H1 (cell line): ENCODE data around the gene TTC3. TPM values are rescaled to one million over a fixed set of nuclear protein-coding genes. Genes with fewer than 3 reads are reported as not detected.
A peak's percentile ranks its signal among the peaks of the same experiment; 100 is the strongest.

Source experiments
- CTCF ChIA-PET: fragments of 300-600 bp; sonication (Branson Sonifier 250); formaldehyde crosslinking; loops from one replicate; lab custom pipeline; 2021; ENCODE audit not compliant: partially characterized antibody; lab: Charles Lee
- POLR2A ChIA-PET: fragments of 300-600 bp; sonication (Branson Sonifier 250); formaldehyde crosslinking; loops from one replicate; lab custom pipeline; 2021; ENCODE audit warnings: inconsistent platforms; ENCODE audit not compliant: partially characterized antibody; lab: Charles Lee
- DNase-seq, 2 experiments: peaks; one replicate each; pipeline versions ENCODE4 v3.0.0 to v3.0.0-alpha.2; 2010 to 2022; ENCODE audit warnings: low spot score in 2 of 2, low read depth in 1 of 2, mixed read lengths in 1 of 2
- FAIRE-seq: peaks from 2 replicates; lab custom pipeline; 2011; peaks lifted over from hg19 to GRCh38; lab: Jason Lieb, UNC
- H2AFZ ChIP-seq: 2 replicates; pipeline ENCODE4 v1.8.1; 2012; ENCODE audit warnings: low read length, inconsistent platforms
- H2AK5ac ChIP-seq: 2 replicates; pipeline ENCODE4 v1.6.1; 2013; ENCODE audit warnings: low read depth, low read length
- H2BK120ac ChIP-seq: replicated peaks from 2 replicates; pipeline ENCODE3; 2013; ENCODE audit warnings: low read depth, low read length, inconsistent platforms
- H2BK12ac ChIP-seq: 2 replicates; pipeline ENCODE4 v1.6.1; 2013; ENCODE audit warnings: low read depth, low read length
- H2BK15ac ChIP-seq: 2 replicates; pipeline ENCODE4 v1.6.1; 2013; ENCODE audit warnings: low read length
- H2BK20ac ChIP-seq: 2 replicates; pipeline ENCODE4 v1.6.1; 2013; ENCODE audit warnings: low read length
- H2BK5ac ChIP-seq: 2 replicates; pipeline ENCODE4 v1.6.1; 2013; ENCODE audit warnings: low read depth, low read length
- H3K14ac ChIP-seq: 2 replicates; pipeline ENCODE4 v1.6.1; 2013; ENCODE audit warnings: inconsistent platforms; ENCODE audit not compliant: insufficient read length
- H3K18ac ChIP-seq: 2 replicates; pipeline ENCODE4 v1.6.1; 2013; ENCODE audit warnings: low read length; ENCODE audit errors: extremely low read depth
- H3K23ac ChIP-seq: 2 replicates; pipeline ENCODE4 v1.6.1; 2013; ENCODE audit warnings: inconsistent platforms; ENCODE audit not compliant: insufficient read length
- H3K23me2 ChIP-seq: 2 replicates; pipeline ENCODE4 v1.6.1; 2013; ENCODE audit warnings: low read depth, low read length
- H3K27ac ChIP-seq: 2 replicates; pipeline ENCODE4 v1.6.1; 2011; ENCODE audit warnings: low read depth, low read length, inconsistent platforms
- H3K27me3 ChIP-seq, 4 experiments: replicated peaks in 1 of 4; 1 replicate in 1 of 4; 2 replicates in 3 of 4; pipeline versions ENCODE4 v1.6.1 to v1.8.1; 2011 to 2013; ENCODE audit warnings: low read length in 3 of 4, mild to moderate bottlenecking in 3 of 4, inconsistent platforms in 2 of 4, mixed read lengths in 2 of 4, moderate library complexity in 1 of 4; ENCODE audit not compliant: control insufficient read depth in 3 of 4, insufficient read depth in 3 of 4; ENCODE audit errors: extremely low read depth in 1 of 4
- H3K36me3 ChIP-seq, 4 experiments: 2 replicates each; pipeline versions ENCODE4 v1.6.1 to v1.8.1; 2011 to 2013; ENCODE audit warnings: mild to moderate bottlenecking in 4 of 4, low read length in 3 of 4, moderate library complexity in 2 of 4, control low read depth in 1 of 4, inconsistent platforms in 1 of 4; ENCODE audit not compliant: insufficient read depth in 4 of 4, control insufficient read depth in 2 of 4
- H3K4ac ChIP-seq: replicated peaks from 2 replicates; pipeline ENCODE3; 2013; ENCODE audit warnings: low read length, low read depth, mixed read lengths, inconsistent platforms; ENCODE audit not compliant: insufficient read length
- H3K4me1 ChIP-seq, 4 experiments: replicated peaks in 1 of 4; 1 replicate in 1 of 4; 2 replicates in 3 of 4; pipeline versions ENCODE4 v1.6.1 to v1.8.1; 2011 to 2013; ENCODE audit warnings: low read length in 3 of 4, inconsistent platforms in 2 of 4, mixed read lengths in 1 of 4; ENCODE audit not compliant: insufficient read depth in 4 of 4, control insufficient read depth in 3 of 4
- H3K4me2 ChIP-seq, 2 experiments: 2 replicates each; pipeline versions ENCODE4 v1.6.1 to v1.8.1; 2011 to 2013; ENCODE audit warnings: low read depth in 2 of 2, low read length in 2 of 2, control low read depth in 1 of 2, inconsistent platforms in 1 of 2, mild to moderate bottlenecking in 1 of 2; ENCODE audit not compliant: insufficient read depth in 1 of 2
- H3K4me3 ChIP-seq, 4 experiments: fragments of 200-600, 300-600 bp in 1 of 4; sonication (generic), shearing (Covaris generic), sonication (Bioruptor Twin) in 1 of 4; 2 replicates each; pipeline versions ENCODE4 v1.5.1 to v1.8.1; 2011 to 2016; ENCODE audit warnings: low read length in 4 of 4, low read depth in 3 of 4, control low read depth in 2 of 4, inconsistent platforms in 2 of 4, mild to moderate bottlenecking in 2 of 4, mixed read lengths in 1 of 4, moderate library complexity in 1 of 4; ENCODE audit not compliant: insufficient read depth in 2 of 4; ENCODE audit errors: extremely low read depth in 1 of 4
- H3K56ac ChIP-seq: replicated peaks from 2 replicates; pipeline ENCODE3; 2013; ENCODE audit warnings: low read depth, mild to moderate bottlenecking, mixed read lengths, low read length, inconsistent platforms; ENCODE audit not compliant: insufficient read length
- H3K79me1 ChIP-seq: 2 replicates; pipeline ENCODE4 v1.6.1; 2013; ENCODE audit warnings: low read depth, low read length, control low read depth
- H3K79me2 ChIP-seq, 2 experiments: 2 replicates each; pipeline versions ENCODE4 v1.6.1 to v1.8.1; 2012 to 2013; ENCODE audit warnings: low read length in 2 of 2, mild to moderate bottlenecking in 2 of 2, inconsistent platforms in 1 of 2; ENCODE audit not compliant: insufficient read depth in 2 of 2, control insufficient read depth in 1 of 2
- H3K9ac ChIP-seq, 4 experiments: replicated peaks in 1 of 4; 1 replicate in 1 of 4; 2 replicates in 3 of 4; pipeline versions ENCODE4 v1.6.1 to v1.8.1; 2011 to 2013; ENCODE audit warnings: low read depth in 3 of 4, low read length in 3 of 4, control low read depth in 2 of 4, mild to moderate bottlenecking in 2 of 4, moderate library complexity in 2 of 4, inconsistent platforms in 1 of 4; ENCODE audit errors: extremely low read depth in 1 of 4
- H3K9me3 ChIP-seq, 2 experiments: 2 replicates each; pipeline versions ENCODE4 v1.6.1 to v1.8.1; 2012 to 2013; ENCODE audit warnings: mild to moderate bottlenecking in 2 of 2, moderate library complexity in 2 of 2, control low read depth in 1 of 2, inconsistent platforms in 1 of 2, low read depth in 1 of 2, low read length in 1 of 2, mixed read lengths in 1 of 2; ENCODE audit not compliant: insufficient read depth in 2 of 2
- H4K20me1 ChIP-seq, 2 experiments: replicated peaks in 1 of 2; 2 replicates each; pipeline versions ENCODE3 to v1.8.1; 2011 to 2013; ENCODE audit warnings: inconsistent platforms in 2 of 2, low read length in 2 of 2, mild to moderate bottlenecking in 1 of 2; ENCODE audit not compliant: insufficient read depth in 2 of 2, control insufficient read depth in 1 of 2
- H4K5ac ChIP-seq: 2 replicates; pipeline ENCODE4 v1.6.1; 2013; ENCODE audit warnings: low read length, low read depth, mixed read lengths, inconsistent platforms; ENCODE audit not compliant: insufficient read length
- H4K8ac ChIP-seq: 2 replicates; pipeline ENCODE4 v1.8.0; 2013; ENCODE audit warnings: mild to moderate bottlenecking, moderate library complexity, low read length, inconsistent platforms; ENCODE audit not compliant: insufficient read depth; ENCODE audit errors: extremely low read depth
- H4K91ac ChIP-seq: replicated peaks from 2 replicates; pipeline ENCODE3; 2013; ENCODE audit warnings: low read length, mixed read lengths, inconsistent platforms; ENCODE audit not compliant: insufficient read length
- CBX8 ChIP-seq: fragments of 300-800, 300-1000 bp; sonication (generic); IDR thresholded peaks from 2 replicates; pipeline ENCODE4 v1.7.1; 2016; ENCODE audit warnings: low read depth, low read length, borderline replicate concordance
- EGR1 ChIP-seq: IDR thresholded peaks from 2 replicates; pipeline ENCODE4 v1.6.1; 2011; ENCODE audit warnings: low read depth, low read length, borderline replicate concordance
- GABPA ChIP-seq: IDR thresholded peaks from 2 replicates; pipeline ENCODE4 v1.6.1; 2011; ENCODE audit warnings: mild to moderate bottlenecking, low read length, moderate library complexity, borderline replicate concordance; ENCODE audit not compliant: insufficient read depth
- SP1 ChIP-seq: IDR thresholded peaks from 2 replicates; pipeline ENCODE4 v1.6.1; 2011; ENCODE audit warnings: low read depth, low read length
- WGBS, 2 experiments: shearing (Covaris generic) in 1 of 2; methylation state at CpG; one replicate each; pipeline versions ENCODE4 v1.1.6 to v1.1.7; 2013 to 2015; ENCODE audit warnings: low lambda C conversion rate in 2 of 2, mixed read lengths in 2 of 2, inconsistent platforms in 1 of 2, low coverage in 1 of 2, missing lambda C conversion rate in 1 of 2; ENCODE audit not compliant: insufficient replicate concordance in 2 of 2, insufficient coverage in 1 of 2, insufficient read length in 1 of 2; ENCODE audit errors: extremely low coverage in 1 of 2, missing lambda C conversion rate in 1 of 2; 5-methylcytosine and 5-hydroxymethylcytosine counted together
- polyA plus RNA-seq, 7 experiments: library from polyadenylated mRNA; depleted of rRNA in 3 of 7; stranded (reverse) in 5 of 7; unstranded in 2 of 7; fragments of >200 nt in 5 of 7; fragments of 200-250 nt in 2 of 7; gene quantifications; 1 replicate in 5 of 7; 2 replicates in 1 of 7; 4 replicates in 1 of 7; pipeline versions ENCODE4 v1.2.1 to v1.2.3, GENCODE V29; 2011 to 2013; ENCODE audit warnings: missing spikeins in 2 of 7, mixed read lengths in 2 of 7
- total RNA-seq: library from RNA; stranded (reverse); fragmentation: NEBNext Ultra II Directional; extraction: Animal tissue kit (Norgen Biotek cat#: 25700); gene quantifications from 2 replicates; pipeline ENCODE4 v1.2.1, GENCODE V29; 2021

Gene TTC3
- total and polyA plus RNA-seq, 2 of the 8 experiments (the other 6 are each of a cell fraction or from before 2014, with no cell fraction given) = 11.0 to 36.2 TPM

DNA sequence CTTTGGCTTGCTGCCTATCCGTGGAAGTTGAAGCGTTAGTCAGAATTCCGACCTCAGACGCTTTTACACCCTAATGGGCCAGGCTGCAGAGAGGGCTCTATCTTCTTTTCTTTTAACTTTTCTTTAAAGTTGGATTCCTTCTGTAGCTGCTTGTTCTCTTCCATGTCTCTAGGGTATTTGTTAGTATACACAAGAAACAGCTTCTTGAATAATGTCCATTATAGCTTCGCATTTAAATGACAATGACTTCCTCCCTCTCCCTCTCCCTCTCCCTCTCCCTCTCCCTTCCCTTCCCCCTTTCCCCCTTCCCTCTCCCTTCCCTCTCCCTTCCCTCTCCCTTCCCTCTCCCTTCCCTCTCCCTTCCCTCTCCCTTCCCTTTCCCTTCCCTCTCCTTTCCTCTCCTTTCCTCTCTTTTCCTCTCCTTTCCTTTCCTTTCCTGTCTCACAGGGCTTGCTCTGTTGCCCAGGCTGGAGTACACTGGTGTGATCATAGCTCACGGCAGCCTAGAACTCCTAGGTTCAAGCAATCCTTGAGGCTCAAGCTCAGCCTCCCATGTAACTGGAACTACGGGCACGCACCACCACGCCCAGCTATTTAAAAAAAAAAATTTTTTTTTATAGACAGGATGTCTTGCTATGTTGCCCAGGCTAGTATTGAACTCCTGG lies 33.5 kb upstream of the TTC3 start:
- Histone ChIP-seq H3K9ac (no peak overlapping the region), H3K14ac (no peak overlapping the region), H3K23ac (no peak overlapping the region), H3K18ac (no peak overlapping the region), H3K56ac (no peak overlapping the region), H2BK15ac (no peak overlapping the region), H3K36me3 (no peaks in the 10 kb centered on the region), H3K4me3 (peak overlapping the region in 2 of 4 experiments; percentile 3 to 34; a peak in 2 of 8 replicates), H3K27ac (no peak overlapping the region), H4K20me1 (peaks cover 0 to 3% of the 10 kb centered on the region in 2 experiments), H2BK12ac (no peak overlapping the region), H3K9me3 (no peaks in the 10 kb centered on the region), H2BK120ac (no peak overlapping the region), H4K5ac (no peak overlapping the region), H2AK5ac (no peak overlapping the region), H3K27me3 (peaks cover 0 to 52% (median 20%) of the 10 kb centered on the region in 4 experiments; a peak in 6 of 7 replicates), H3K23me2 (no peaks in the 10 kb centered on the region), H3K4ac (no peak overlapping the region), H2BK20ac (no peak overlapping the region), H4K91ac (no peak overlapping the region), H2AFZ (no peak overlapping the region), H3K79me1 (no peaks in the 10 kb centered on the region), H3K4me2 (peak overlapping the region; percentile 15 to 31), H3K4me1 (peaks cover 0 to 4% (median 0%) of the 10 kb centered on the region in 4 experiments; a peak in 3 of 7 replicates), H3K79me2 (no peaks in the 10 kb centered on the region), H2BK5ac (no peak overlapping the region), H4K8ac (no peak overlapping the region)
- TF ChIP-seq CBX8 (no peak), GABPA (no peak), SP1 (0 out of 2 replicates have a peak, but pooled peaks have one; percentile 11), EGR1 (peak; percentile 69)
- POLR2A ChIA-PET = interaction anchor here (0.6 to 1.6 kb wide), 3 partner anchors 9 to 343 kb away, joined by 3 to 5 read pairs (median 3); no protein-coding TSS in a partner anchor
- CTCF ChIA-PET = interaction anchor here (1.1 to 2.2 kb wide), 7 partner anchors 8 to 58 kb away, joined by 3 to 9 read pairs (median 3); no protein-coding TSS in a partner anchor
- 53% methylated on average over 8 of the region's 9 CpGs; no CpG with 5 or more reads in 1 of the 2 experiments for WGBS, 2 experiments
- DNase-seq = no peak
- no peak for FAIRE-seq
